Measurements from ENCODE around the gene SEZ6. TPM values are rescaled to one million over a fixed set of nuclear protein-coding genes. Genes with fewer than 3 reads are reported as not detected.

The SEZ6 gene
- polyA plus RNA-seq, 2 of the 4 experiments (the other 2 are of a cell fraction) = not detected

GRCh38 chr17:28938552-28938951 lies 67.3 kb downstream of the SEZ6 start:
- Histone ChIP-seq H3K4me2 (no peak overlapping the region), H3K4me3 (no peak overlapping the region), H3K4me1 (peaks cover 18% of the 10 kb centered on the region), H3K27ac (no peak overlapping the region), H3K9me3 (no peaks in the 10 kb centered on the region)
- no peak for ATAC-seq
- CTCF ChIA-PET = interaction anchor here (1.0 to 38.2 kb wide), 7 partner anchors 11 to 211 kb away, joined by 3 to 685 read pairs (median 14); partner anchors contain the start of genes DHRS13 and FLOT2
- FAIRE-seq = no peak
- POLR2A ChIA-PET = interaction anchor here (1.3 to 1.8 kb wide), 2 partner anchors 11 to 13 kb away, joined by 3 to 5 read pairs; no protein-coding TSS in a partner anchor
- no peak for TF ChIP-seq CEBPB (IDR thresholded peaks at IDR 0.05)
- no peak for TF ChIP-seq USF2 (IDR thresholded peaks at IDR 0.05)
- TF ChIP-seq MAFK (IDR thresholded peaks at IDR 0.05; ENCODE audit: partially characterized antibody) = no peak
- TF ChIP-seq HOXA7 (CRISPR knock-in tag; IDR thresholded peaks at IDR 0.05) = no peak
- TF ChIP-seq PHF8 (IDR thresholded peaks at IDR 0.05; ENCODE audit: borderline replicate concordance, low read depth) = no peak
- no peak for TF ChIP-seq CBX8 (IDR thresholded peaks at IDR 0.05)
- TF ChIP-seq HES2 (IDR thresholded peaks at IDR 0.05) = no peak
- no peak for TF ChIP-seq SREBF2 (IDR thresholded peaks at IDR 0.05)
- no peak for DNase-seq (ENCODE audit: low read depth in 1 of 2, low spot score in 1 of 2)

GRCh38 chr17:28937044-28937729 lies 68.6 kb downstream of the SEZ6 start:
- Histone ChIP-seq H3K9me3 (no peaks in the 10 kb centered on the region), H3K27ac (no peak overlapping the region), H3K4me1 (peaks cover 18% of the 10 kb centered on the region), H3K4me2 (0 out of 3 replicates have a peak overlapping the region, but pooled peaks have one; percentile 3), H3K4me3 (no peak overlapping the region)
- FAIRE-seq (no peak), DNase-seq (ENCODE audit: low read depth in 1 of 2, low spot score in 1 of 2) (no peak), ATAC-seq (no peak)
- 86% methylated on average over 5 of the region's 5 CpGs for WGBS (ENCODE audit: missing lambda C conversion rate)
- TF ChIP-seq HMGXB4 (CRISPR knock-in tag; IDR thresholded peaks at IDR 0.05; ENCODE audit: borderline replicate concordance) = no peak
- TF ChIP-seq CEBPB (IDR thresholded peaks at IDR 0.05) = peak; percentile 58; a peak in 3 of 4 replicates
- no peak for TF ChIP-seq E2F6 (IDR thresholded peaks at IDR 0.05; ENCODE audit: borderline replicate concordance, low read depth)
- no peak for TF ChIP-seq RARB (CRISPR knock-in tag; IDR thresholded peaks at IDR 0.05)
- TF ChIP-seq NR3C1 (IDR thresholded peaks at IDR 0.05) = no peak
- TF ChIP-seq MAFK (IDR thresholded peaks at IDR 0.05; ENCODE audit: partially characterized antibody) = peak; percentile 50
- POLR2A ChIA-PET = interaction anchor here (0.6 to 1.8 kb wide), 3 partner anchors 12 to 292 kb away, joined by 3 to 5 read pairs (median 4); partner anchors contain the start of gene BLTP2
- CTCF ChIA-PET = interaction anchor here (0.6 to 38.2 kb wide), 12 partner anchors 9 to 354 kb away, joined by 3 to 685 read pairs (median 4); partner anchors contain the start of genes DHRS13 and FLOT2

- no peak overlapping the region for H3K4me2 ChIP-seq
- peaks cover 18% of the 10 kb centered on the region for H3K4me1 ChIP-seq
- ATAC-seq (no peak), DNase-seq (ENCODE audit: low read depth in 1 of 2, low spot score in 1 of 2) (no peak), FAIRE-seq (no peak)
- POLR2A ChIA-PET = no interaction called here
- H3K9me3 ChIP-seq = no peaks in the 10 kb centered on the region
- WGBS (ENCODE audit: missing lambda C conversion rate) = 93% methylated on average over 8 of the region's 8 CpGs
- no peak overlapping the region for H3K27ac ChIP-seq
- H3K4me3 ChIP-seq = no peak overlapping the region
- CTCF ChIA-PET = interaction anchor here (0.6 to 38.2 kb wide), 6 partner anchors 11 to 352 kb away, joined by 3 to 685 read pairs (median 4); partner anchors contain the start of genes DHRS13 and FLOT2
- TF ChIP-seq ZSCAN20 (CRISPR knock-in tag; IDR thresholded peaks at IDR 0.05) = no peak
- TF ChIP-seq CBX8 (IDR thresholded peaks at IDR 0.05) = no peak
- TF ChIP-seq ZNF302 (CRISPR knock-in tag; IDR thresholded peaks at IDR 0.05) = no peak
- TF ChIP-seq HOXB5 (CRISPR knock-in tag; IDR thresholded peaks at IDR 0.05) = no peak
- TF ChIP-seq USF2 (IDR thresholded peaks at IDR 0.05) = no peak
- no peak for TF ChIP-seq TFCP2L1 (CRISPR knock-in tag; IDR thresholded peaks at IDR 0.05)
- TF ChIP-seq HOXB13 (CRISPR knock-in tag; IDR thresholded peaks at IDR 0.05; ENCODE audit: low read depth) = no peak
- TF ChIP-seq EHMT2 (IDR thresholded peaks at IDR 0.05; ENCODE audit: low read depth) = no peak
- TF ChIP-seq ZFP36 (IDR thresholded peaks at IDR 0.05; ENCODE audit: borderline replicate concordance, partially characterized antibody) = no peak
- no peak for TF ChIP-seq SMC3 (IDR thresholded peaks at IDR 0.05)
- TF ChIP-seq NPAS2 (CRISPR knock-in tag; IDR thresholded peaks at IDR 0.05; ENCODE audit: borderline replicate concordance) = no peak
- no peak for TF ChIP-seq PBX3 (IDR thresholded peaks at IDR 0.05)
- TF ChIP-seq ESRRA (IDR thresholded peaks at IDR 0.05; ENCODE audit: borderline replicate concordance, low read length) = no peak
- TF ChIP-seq RCOR1 (IDR thresholded peaks at IDR 0.05; ENCODE audit: low read depth, low read length) = no peak
- TF ChIP-seq RNF2 (IDR thresholded peaks at IDR 0.05; ENCODE audit: borderline replicate concordance, low read depth) = no peak
- no peak for TF ChIP-seq EHF (CRISPR knock-in tag; IDR thresholded peaks at IDR 0.05)
Observed at GRCh38 chr17:28935744-28936460, 69.9 kb downstream of the SEZ6 start.
